GM21423 (cell line): ENCODE results near the gene KIAA0319L.
"Not testable (repeated sequence)": the region's sequence is repeated elsewhere in the genome, so short reads cannot be mapped to it uniquely, and the experiment has no call there.

Experiments used
- ATAC-seq: cut with Tn5 transposase; IDR thresholded peaks from one replicate; pipeline ENCODE4 v1.9.1; 2021; ENCODE audit warnings: mild to moderate bottlenecking, moderate library complexity; ENCODE audit not compliant: unreplicated experiment

KIAA0319L gene

DNA sequence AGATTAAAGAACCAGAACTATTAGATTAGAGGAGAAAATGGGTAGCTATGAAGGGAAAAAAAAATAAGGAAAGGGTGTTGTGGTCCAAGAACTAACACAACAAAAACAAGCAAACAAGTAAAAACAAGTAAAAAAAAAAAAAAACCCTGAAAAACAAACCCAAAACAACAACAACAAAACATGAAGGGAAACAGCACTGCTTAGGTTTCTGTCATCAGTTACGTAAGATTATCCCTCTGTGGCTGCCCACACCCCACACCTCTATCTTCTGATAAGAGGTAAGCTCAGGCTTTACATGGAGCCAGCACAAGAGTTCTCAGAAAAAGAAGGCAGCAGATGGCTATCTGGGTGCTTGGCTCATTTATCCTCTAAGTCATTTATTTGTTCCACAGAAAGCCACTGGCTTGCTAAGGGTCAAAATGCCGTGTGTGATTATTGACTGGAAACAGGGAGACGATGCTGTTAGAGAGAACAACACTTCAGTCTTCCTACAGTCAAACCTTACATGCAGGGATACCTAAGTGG, 57.5 kb downstream of the KIAA0319L start:
- no peak for ATAC-seq

DNA sequence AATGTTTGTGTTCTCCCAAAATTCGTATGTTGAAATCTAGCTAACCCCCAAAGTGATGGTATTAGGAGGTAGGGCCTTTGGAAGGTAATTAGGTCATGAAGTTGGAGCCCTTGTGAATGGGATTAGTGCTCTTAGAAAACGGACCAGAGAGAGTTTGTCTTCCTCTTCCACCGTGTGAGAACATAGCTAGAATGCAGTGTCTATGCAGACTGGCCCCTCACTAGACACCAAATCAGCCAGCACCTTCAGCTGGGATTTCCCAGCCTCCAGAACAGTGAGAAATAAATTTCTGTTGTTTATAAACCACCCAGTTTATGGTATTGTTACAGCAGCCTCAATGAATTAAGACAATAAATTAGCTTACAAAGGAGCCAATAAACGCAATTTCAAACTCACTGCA, 58.0 kb downstream of the KIAA0319L start:
- ATAC-seq, result no peak

DNA sequence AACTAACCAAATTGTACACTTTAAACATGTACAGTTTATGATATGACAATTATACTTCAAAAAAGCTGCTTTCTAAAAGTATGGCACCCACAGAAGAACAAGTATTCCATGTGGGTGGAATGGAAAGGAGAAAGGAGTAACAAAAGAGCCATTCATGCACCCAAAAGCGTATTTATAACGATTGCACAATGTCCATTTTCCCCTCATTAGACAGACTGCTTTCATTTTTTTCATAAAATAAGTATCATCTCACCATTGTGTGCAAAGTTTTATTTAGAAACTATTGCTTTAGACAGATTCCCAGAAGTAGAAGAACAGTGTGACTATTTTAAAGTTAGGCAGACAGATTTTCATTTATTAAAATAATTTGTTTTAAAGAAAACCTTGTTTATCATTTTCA, 59.6 kb downstream of the KIAA0319L start:
- ATAC-seq, result no peak

DNA sequence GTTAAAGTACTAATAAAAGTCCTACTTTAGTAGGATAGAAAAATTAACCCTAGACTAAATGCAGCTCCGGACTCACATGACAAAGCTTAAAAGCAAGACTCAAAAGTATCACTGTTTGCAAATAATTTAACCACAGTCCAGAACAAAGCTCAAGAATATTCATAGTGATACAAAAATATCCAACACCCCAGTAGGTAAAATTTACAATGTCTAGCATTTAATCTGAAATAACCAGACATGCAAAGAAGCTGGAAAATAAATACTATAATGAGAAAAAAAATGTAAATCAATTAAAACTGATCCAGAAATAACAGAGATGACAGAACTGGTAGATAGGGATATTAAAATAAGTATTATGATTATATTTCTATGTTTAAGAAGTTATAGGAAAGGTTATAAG, 67.0 kb downstream of the KIAA0319L start:
- ATAC-seq, result no peak

DNA sequence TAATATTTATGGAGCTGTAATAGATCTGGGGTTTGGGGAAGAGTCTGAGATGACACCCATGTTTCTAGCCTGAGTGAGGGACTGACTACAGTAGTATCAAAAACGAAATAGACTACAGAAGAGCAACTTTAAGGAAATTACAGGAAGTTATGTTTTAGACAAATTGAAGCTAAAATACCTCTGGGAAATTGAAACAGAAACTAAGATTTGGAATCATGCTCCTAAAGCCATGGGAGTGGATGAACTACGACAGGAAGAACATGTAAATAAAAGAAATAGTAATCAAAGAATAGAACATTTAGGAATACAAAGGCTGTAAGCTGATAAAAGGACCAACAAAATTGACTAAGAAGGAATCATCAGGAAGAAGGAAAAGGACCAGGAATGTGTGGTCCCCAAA, 68.9 kb downstream of the KIAA0319L start:
- ATAC-seq, result no peak

DNA sequence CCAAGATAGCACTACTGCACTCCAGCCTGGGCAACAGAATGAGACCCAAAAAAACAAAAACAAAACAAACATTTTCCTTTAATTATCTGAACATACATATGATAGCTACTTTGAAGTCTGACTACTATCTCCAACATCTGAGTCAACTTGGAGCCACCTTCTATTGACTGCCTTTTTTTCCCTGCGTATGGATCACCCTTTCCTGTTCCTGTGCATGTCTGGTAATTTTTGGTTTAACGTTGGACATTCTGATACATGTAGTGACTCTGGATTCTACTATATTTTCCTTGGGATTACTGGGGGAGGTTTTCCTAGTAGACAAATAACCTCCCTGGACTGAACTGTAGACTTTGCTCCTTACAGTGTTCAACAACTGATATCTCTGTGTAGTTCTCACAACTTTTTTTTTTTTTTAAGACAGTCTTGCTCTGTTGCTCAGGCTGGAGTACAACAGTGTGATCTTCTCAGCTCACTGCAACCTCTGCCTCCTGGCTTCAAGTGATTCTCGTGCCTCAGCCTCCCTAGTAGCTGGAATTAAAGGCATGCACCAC, 70.3 kb downstream of the KIAA0319L start:
- no peak for ATAC-seq

DNA sequence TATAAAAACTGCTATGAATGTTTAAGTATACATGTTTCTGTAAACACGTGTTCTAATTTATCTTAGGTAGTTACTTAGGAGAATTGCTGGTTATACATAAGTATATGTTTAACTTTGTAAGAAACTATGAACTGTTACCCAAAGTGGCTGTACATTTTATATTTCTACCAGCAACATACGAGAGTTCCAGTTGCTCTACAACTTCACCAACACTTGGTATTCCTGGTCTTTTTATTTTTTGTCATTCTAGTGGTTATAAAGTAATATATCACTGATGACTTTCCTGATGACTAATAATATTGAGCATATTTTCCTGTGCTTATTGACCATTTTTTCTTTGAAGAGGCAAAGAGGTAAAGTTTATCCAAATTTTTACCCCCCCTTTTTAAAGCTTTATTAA, 76.0 kb downstream of the KIAA0319L start:
- ATAC-seq, result no peak

DNA sequence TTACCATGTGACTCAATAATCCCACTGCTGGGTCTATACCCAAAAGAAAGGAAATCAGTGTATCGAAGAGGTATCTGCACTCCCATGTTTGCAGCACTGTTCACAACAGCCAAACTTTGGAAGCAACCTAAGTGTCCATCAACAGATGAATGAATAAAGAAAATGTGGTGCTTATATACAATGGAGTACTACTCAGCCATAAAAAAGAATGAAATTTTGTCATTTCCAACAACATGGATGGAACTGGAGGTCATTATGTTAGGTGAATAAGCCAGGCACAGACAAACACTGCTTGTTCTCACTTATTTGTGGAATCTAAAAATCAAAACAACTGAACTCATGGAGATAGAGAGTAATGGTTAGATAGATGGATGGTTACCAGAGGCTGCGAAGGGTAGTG, 79.3 kb downstream of the KIAA0319L start:
- no peak for ATAC-seq

DNA sequence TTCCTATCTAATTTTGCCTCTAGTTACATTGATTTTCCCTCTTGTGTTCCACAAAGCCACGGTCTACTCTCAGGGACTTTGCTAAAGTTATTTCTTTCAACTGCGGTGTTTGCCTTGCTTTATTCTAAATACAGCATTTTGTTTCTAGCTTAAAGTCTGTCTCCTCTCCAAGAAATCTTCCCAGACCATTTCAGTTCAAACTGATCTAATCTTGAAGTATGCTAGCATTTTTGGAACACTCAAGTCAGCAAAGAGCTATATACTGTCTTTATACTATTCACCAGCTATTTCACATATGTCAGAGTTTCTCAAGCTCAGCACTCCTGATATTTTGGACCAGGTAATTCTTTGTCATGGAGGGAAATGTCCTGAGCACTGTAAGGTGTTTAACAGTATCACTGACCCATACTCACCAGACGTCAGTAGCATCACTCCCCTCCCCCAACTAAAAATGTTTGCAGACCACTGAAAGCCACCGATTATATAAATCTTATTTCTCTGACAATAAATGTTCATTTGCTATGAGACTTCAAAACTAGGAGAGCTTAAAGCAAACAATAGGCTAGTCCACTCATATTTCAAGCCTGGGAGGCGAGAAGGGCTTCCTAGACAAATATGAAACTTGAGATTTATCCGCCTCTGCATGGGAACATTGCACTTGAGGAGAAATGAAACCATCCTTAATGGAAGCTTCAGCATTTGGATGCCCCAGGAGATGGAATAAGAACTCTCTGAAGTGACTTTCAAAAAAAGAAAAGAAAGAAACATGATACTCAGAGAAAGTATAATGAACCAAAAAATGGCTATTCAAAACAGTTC, 81.1 kb downstream of the KIAA0319L start:
- ATAC-seq, result no peak

DNA sequence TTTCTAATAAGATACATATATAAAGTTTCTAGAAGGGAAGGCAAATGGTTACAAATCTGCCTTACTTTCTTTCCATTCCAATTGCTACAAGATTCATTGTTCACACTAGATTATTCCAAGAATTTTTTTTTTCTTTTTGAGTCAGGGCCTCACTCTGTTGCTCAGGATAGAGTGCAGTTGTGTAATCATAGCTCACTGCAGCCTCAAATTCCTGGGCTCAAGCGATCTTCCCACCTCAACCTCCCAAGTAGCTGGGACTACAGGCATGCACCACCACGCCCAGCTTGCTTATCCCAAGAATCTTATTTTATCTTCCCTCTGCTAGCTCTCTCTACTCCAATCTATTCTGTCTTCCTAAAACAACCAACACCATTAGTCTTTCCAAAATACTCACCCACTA, 81.8 kb downstream of the KIAA0319L start:
- ATAC-seq, result no peak

DNA sequence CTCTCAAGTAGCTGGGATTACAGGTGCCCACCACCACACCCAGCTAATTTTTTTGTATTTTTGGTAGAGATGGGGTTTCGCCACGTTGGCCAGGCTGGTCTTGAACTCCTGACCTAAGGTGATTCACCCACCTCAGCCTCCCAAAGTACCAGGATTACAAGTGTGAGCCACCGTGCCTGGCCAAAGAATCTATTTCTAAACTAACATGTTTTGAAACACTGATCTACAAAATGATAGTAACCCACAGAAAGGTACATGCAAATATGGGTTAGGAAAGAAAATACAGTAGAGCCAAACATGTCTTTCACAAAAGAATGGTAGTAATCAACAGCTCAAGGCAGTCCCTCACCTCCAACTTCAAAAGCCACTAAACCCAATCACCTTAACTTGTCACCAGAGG, 84.0 kb downstream of the KIAA0319L start:
- ATAC-seq, result not testable (repeated sequence)

DNA sequence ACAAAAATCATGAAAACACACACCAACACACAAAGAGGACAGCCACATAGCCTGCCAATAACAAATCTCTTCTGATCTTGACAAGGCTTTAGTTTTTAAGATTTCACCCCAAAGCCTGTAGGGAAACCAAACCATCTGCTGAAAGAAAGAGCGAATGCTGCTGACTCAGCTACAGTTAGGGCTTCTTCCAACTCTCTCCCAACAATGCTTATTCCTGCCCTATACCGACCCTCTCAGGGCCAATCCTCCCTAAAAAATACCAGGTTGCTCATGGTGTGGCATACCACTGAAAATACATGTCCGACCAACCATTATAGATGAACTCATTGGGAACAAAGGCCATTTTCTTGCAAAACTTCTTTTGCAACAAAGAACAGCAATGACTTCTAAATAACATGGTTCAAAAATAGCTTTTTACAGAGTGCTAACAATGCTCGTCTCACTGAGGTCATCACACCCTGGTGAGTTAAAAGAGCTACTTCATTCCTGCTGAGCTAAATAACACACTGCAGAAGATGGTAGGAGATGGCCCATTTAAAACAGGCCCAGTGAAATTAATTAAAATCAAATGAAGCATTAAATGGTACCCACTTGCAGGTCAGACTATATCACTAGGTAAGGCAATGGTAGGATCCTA, 86.1 kb downstream of the KIAA0319L start:
- ATAC-seq, result no peak

DNA sequence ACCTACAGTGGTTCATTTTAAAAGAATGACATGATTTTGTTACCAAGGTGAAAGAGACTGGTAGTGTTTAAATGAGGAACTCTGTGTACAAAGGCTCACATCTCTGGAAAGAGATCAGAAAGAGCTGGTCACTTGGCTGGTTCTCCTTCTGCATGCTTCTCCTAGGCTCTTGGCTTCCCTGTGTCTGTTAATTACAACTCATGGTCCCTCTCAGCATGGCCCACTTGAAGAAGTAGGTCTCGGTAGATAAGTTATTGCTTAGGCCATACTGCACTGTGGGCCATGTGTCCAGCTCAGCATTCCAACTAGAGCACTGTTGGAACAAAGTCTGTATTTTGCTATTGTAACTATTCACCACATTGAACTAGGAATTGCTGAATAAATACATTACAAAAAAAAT, 91.1 kb downstream of the KIAA0319L start:
- no peak for ATAC-seq

DNA sequence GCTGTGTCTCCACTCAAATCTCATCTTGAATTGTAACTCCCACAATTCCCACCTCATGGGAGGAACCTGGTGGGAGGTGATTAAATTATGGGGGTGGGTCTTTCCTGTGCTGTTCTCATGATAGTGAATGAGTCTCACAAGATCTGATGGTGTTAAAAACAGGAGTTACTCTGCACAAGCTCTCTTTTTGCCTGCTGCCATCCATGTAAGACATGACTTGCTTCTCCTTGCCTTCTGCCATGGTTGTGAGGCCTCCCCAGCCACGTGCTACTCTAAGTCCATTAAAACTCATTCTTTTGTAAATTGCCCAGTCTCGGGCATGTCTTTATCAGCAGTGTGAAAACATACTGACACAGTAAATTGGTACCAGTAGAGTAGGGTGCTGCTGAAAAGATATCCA, 93.5 kb downstream of the KIAA0319L start:
- not testable (repeated sequence) for ATAC-seq

DNA sequence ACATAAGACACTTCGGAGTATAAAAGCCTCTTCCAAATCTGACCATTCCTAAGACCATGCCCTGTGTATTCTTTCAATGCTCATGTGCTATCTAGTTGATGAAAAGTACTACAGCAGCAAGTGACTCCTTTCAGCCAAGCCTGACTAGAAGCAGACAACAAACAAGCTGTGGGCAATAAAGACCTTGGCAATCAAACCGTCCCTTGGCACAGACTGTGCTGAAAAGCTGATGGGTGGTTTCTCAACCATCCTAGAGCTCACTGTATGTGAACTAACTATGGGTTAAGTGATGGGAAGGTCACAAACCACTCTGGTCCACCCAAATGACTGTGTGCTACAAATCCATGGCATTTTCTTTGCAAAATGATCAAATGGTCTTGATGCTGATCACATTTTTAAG, 94.0 kb downstream of the KIAA0319L start:
- no peak for ATAC-seq

DNA sequence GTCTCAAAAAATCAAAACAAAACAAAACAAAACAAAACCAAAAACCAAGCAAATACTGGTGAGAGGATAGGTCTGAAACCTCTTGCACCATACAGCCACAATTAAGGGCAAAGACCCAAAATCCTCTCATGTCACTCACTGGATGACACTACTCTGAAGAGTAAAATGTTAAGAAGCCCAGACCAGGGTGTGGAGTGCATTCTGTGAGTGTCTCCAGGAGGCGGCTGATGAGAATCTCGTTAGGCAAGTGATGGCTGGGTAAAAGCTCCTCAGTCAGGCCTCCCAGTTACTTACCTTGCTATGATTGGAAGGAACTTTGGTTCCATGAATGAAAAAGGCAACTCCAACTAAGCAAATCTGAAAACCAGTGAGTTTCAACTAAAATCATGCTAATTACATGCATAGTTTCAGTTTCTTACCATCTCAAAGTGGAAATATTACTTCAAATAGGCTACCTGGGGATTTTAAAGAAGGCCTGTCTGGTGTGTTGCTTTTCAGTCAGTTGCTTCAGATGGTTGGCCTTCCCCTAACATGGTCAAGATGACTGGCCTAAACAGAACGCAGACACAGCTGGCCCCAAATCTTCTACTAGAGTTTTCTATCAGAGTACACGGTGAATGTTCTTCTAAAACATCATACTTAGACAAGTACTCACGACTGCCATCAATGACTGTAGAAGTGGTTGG, 95.1 kb downstream of the KIAA0319L start:
- no peak for ATAC-seq

DNA sequence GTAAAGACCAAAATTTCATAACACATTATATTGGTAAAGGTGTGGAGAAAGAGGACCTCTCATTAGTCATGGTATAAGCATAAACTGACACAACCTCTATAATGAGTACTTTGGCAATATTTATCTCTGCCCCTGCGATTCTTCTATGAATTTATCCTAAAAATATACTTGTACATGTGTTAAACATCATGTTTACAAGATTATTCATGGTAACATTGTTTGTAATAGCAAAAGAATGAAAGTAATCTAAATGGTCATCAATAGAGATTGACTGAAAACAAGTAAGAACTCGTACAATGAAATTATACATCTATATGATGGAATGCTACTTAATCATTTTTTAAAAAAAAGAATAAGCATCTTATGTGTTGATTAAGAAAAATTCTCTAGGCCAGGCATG, 96.4 kb downstream of the KIAA0319L start:
- no peak for ATAC-seq

DNA sequence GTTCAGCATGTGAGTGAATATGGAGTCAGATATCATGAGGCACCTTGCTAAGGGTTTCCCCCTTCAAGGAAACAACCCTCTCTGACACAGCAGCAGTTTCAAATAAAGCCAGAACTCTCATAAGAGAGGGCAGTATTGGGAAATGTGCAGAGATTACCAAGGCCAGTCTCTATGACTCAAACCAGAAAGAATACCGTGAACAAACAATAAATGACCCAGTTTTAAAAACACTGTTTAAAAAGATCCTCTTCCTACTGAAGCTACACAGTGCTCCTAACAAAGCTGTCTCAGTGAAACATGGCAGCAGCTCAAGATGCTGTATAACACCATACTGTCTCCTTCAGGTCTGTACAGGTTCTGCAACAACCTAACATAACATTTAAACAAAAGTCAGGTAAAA, 102.6 kb downstream of the KIAA0319L start:
- no peak for ATAC-seq

DNA sequence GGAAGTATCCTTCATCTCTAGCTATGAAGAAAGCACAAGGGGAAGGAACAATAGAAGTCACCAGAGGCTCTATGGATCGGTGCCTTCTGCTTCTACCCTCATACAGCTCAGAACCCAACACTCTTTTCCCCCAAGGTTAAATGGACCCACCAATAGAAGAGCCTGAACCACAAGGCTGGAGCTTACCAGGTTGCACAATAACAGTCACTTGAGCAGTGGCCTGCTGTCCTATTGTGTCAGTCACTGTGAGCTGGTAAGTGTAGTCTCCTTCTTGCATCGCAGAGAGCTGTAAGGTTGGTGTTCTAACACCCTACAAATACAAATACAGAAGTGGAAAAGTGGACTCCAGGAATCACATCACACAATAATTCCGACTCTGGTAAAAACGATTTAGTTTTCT, 103.0 kb downstream of the KIAA0319L start:
- no peak for ATAC-seq

DNA sequence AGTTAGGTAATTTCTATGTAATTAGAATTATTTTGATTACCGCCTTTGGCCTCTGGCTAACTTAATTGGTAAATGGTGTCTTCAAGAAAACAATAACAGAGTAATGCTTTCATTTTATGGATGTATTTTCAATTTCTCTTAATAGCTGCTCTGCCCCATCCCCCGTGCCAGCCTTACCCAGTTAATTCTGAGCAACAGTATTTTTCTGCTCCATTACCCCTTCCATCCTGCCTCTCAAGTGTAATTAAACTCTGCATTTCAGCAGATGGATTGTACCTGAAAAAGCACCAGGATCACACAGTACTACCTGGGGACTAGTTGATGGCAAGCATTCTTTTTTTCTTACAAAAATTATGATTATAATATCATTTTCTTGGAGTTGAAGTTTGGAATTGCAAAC, 104.2 kb downstream of the KIAA0319L start:
- no peak for ATAC-seq

DNA sequence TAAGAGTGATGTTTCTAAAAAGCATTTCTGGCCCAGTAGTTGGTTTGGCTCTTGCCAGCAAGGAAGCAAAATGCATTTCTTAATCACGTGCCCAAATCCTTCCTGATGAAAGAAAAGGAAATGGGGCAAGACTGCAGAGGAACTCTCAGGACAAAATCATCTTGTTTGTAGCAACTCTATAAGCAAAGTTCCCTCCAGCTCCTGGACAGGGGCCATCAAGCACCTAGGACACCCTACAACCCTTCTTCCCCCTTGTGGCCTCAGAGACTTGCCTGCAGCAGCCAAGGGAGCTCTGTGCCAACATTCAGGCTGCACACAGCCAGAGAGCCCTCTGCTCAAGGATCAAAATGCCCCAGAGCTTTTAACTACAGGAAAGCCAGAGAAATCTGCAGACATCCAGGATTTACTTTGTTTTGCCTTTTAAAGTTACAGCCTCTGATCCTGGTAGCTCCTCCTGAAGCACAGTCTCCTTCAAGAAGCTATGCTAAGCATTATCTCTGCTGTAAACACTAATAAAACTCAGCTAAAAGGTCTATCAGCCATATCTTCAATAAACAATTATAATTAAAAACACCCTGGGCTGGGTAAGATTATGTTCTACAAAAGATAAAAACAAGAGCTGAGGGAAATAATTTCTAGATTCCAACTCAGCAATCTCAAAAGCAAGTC, 105.0 kb downstream of the KIAA0319L start:
- no peak for ATAC-seq
